ENCODE measurements around the gene TMEM150C. TPM values are rescaled to one million over a fixed set of nuclear protein-coding genes. Genes with fewer than 3 reads are reported as not detected.

TMEM150C gene
- total and polyA plus RNA-seq, 2 of the 8 experiments (the other 6 are each of a cell fraction or from before 2014, with no cell fraction given), result 1.5 to 1.7 TPM

- FAIRE-seq (no peak), DNase-seq (ENCODE audit: low read depth in 1 of 2, low spot score in 2 of 2) (no peak)
- H3K9ac ChIP-seq (replicated peaks in 1 of 4; ENCODE audit: extremely low read depth in 1 of 4, low read depth in 3 of 4, low read length in 3 of 4), result no peak overlapping the region
- TF ChIP-seq PHF8 (conservative IDR thresholded peaks at IDR 0.05; ENCODE audit: low read depth, low read length), result no peak
- no peak for TF ChIP-seq CBX5 (IDR thresholded peaks at IDR 0.05; ENCODE audit: low read depth, low read length)
- no peak for TF ChIP-seq CTCF (IDR thresholded peaks at IDR 0.05; ENCODE audit: control extremely low read depth in 1 of 3, insufficient read depth in 1 of 3, low read depth in 1 of 3, low read length in 3 of 3)
- TF ChIP-seq JUN (IDR thresholded peaks at IDR 0.05; ENCODE audit: low read depth, low read length), result no peak
- H4K91ac ChIP-seq (replicated peaks; ENCODE audit: insufficient read length, low read length), result no peak overlapping the region
- no peaks in the 10 kb centered on the region for H3K4me1 ChIP-seq (replicated peaks in 1 of 4; ENCODE audit: control insufficient read depth in 3 of 4, insufficient read depth in 4 of 4, low read length in 3 of 4)
- no peak overlapping the region for H3K23ac ChIP-seq (ENCODE audit: insufficient read length)
- H2BK15ac ChIP-seq (ENCODE audit: low read length), result no peak overlapping the region
- no peak overlapping the region for H2BK12ac ChIP-seq (ENCODE audit: low read depth, low read length)
- H3K23me2 ChIP-seq (ENCODE audit: low read depth, low read length), result no peaks in the 10 kb centered on the region
- no peak overlapping the region for H3K56ac ChIP-seq (replicated peaks; ENCODE audit: insufficient read length, low read depth, low read length)
- no peak overlapping the region for H4K5ac ChIP-seq (ENCODE audit: insufficient read length, low read depth, low read length)
- H4K20me1 ChIP-seq (replicated peaks in 1 of 2; ENCODE audit: control insufficient read depth in 1 of 2, insufficient read depth in 2 of 2, low read length in 2 of 2), result no peaks in the 10 kb centered on the region
- H3K27me3 ChIP-seq (replicated peaks in 1 of 4; ENCODE audit: control insufficient read depth in 3 of 4, extremely low read depth in 1 of 4, insufficient read depth in 3 of 4, low read length in 3 of 4), result no peaks in the 10 kb centered on the region
- no peaks in the 10 kb centered on the region for H3K79me2 ChIP-seq (ENCODE audit: control insufficient read depth in 1 of 2, insufficient read depth in 2 of 2, low read length in 2 of 2)
- H2BK120ac ChIP-seq (replicated peaks; ENCODE audit: low read depth, low read length), result no peak overlapping the region
- no peak overlapping the region for H3K4me2 ChIP-seq (ENCODE audit: insufficient read depth in 1 of 2, low read depth in 2 of 2, low read length in 2 of 2)
- no peak overlapping the region for H3K18ac ChIP-seq (ENCODE audit: extremely low read depth, low read length)
- no peak overlapping the region for H3K27ac ChIP-seq (ENCODE audit: low read depth, low read length)
- whole genome bisulfite sequencing, 2 experiments (ENCODE audit: extremely low coverage in 1 of 2, insufficient coverage in 1 of 2, insufficient read length in 1 of 2, insufficient replicate concordance in 2 of 2, low coverage in 1 of 2, low lambda C conversion rate in 2 of 2, missing lambda C conversion rate in 1 of 2), result 93% methylated on average over 8 of the region's 8 CpGs; no CpG with 5 or more reads in 1 of the 2 experiments
- H3K79me1 ChIP-seq (ENCODE audit: low read depth, low read length), result no peaks in the 10 kb centered on the region
- no peak overlapping the region for H3K4ac ChIP-seq (replicated peaks; ENCODE audit: insufficient read length, low read depth, low read length)
- no peak overlapping the region for H2AK5ac ChIP-seq (ENCODE audit: low read depth, low read length)
- no peaks in the 10 kb centered on the region for H3K9me3 ChIP-seq (ENCODE audit: insufficient read depth in 2 of 2, low read depth in 1 of 2, low read length in 1 of 2)
- H2BK5ac ChIP-seq (ENCODE audit: low read depth, low read length), result no peak overlapping the region
- H4K8ac ChIP-seq (ENCODE audit: extremely low read depth, insufficient read depth, low read length), result no peak overlapping the region
- H2BK20ac ChIP-seq (ENCODE audit: low read length), result no peak overlapping the region
- ChIA-PET CTCF (ENCODE audit: partially characterized antibody) (interaction anchor here (0.6 to 1.5 kb wide), 8 partner anchors 11 to 462 kb away, joined by 3 to 5 read pairs (median 3); no protein-coding TSS in a partner anchor), POLR2A (ENCODE audit: partially characterized antibody) (interaction anchor here (0.6 to 2.0 kb wide), 3 partner anchors 10 to 17 kb away, joined by 3 to 4 read pairs (median 3); no protein-coding TSS in a partner anchor)
- H3K14ac ChIP-seq (ENCODE audit: insufficient read length), result no peak overlapping the region
- no peak overlapping the region for H3K4me3 ChIP-seq (ENCODE audit: extremely low read depth in 1 of 4, insufficient read depth in 2 of 4, low read depth in 3 of 4, low read length in 4 of 4)
- H3K36me3 ChIP-seq (ENCODE audit: control insufficient read depth in 2 of 4, insufficient read depth in 4 of 4, low read length in 3 of 4), result no peaks in the 10 kb centered on the region
- no peak overlapping the region for H2AFZ ChIP-seq (ENCODE audit: low read length)
Observed at GRCh38 chr4:82489987-82490386, 71.8 kb downstream of the TMEM150C start.

All from H1 (cell line).